ENCODE measurements around the gene GATM.
A peak's percentile ranks its signal among the peaks of the same experiment; 100 is the strongest.

GATM gene, protein sequence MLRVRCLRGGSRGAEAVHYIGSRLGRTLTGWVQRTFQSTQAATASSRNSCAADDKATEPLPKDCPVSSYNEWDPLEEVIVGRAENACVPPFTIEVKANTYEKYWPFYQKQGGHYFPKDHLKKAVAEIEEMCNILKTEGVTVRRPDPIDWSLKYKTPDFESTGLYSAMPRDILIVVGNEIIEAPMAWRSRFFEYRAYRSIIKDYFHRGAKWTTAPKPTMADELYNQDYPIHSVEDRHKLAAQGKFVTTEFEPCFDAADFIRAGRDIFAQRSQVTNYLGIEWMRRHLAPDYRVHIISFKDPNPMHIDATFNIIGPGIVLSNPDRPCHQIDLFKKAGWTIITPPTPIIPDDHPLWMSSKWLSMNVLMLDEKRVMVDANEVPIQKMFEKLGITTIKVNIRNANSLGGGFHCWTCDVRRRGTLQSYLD

DNA sequence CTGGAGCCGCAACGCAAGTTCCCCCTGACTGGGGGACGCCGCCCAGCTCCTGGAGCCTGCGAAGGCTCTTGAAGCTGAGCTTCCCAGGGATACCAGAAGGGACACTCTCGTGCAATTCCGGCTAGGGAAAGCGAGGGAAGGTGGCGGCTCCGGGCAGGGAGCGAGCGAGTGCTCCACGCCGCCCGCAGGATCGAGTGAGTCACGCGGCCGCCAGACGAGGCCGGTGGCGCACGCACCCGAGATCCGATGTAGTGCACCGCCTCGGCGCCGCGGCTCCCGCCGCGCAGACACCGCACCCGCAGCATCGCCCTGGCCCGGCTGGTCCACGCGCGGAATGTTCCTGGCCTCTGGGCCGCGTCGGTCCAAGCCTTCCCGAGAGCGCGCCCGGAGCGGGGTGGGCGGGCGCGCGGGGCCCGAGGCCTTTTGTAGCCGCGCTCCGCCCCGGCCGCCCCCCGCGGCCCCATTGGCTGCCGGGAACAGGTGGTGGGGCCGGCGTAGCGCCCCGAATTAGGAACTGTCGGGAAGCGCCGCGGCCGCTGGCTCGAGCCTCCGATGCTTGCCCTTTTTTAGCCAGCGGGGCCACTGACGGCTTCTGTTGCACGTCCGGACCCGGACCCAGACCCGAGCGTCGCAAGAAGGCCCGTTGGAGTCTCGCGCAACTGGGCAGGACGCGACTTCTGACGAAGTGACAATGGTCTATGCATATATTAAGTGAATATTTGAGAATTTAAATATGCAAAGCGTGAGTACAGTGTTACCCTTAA is at the start of gene GATM:
GATM (minus strand) TSS at position 396 of the 764 bp plus-strand sequence; CDS start at position 305, 91 bp downstream.
- peak; percentile 19 for DNase-seq (ENCODE audit: low read depth)

DNA sequence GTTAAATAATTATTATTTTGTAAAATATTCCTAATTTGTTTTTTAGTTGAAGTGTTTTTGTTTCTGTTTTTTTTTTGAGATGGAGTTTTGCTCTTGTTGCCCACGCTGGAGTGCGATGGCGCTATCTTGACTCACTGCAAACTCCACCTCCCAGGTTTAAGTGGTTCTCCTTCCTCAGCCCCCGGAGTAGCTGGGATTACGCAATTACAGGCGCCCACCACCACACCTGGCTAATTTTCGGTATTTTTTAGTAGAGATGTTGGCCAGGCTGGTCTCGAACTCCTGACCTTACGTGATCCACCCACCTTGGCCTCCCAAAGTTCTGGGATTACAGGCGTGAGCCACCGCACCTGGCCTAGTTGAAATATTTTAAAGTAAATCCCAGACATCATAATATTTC is 48.7 kb upstream of the GATM start:
- no peak for DNase-seq (ENCODE audit: low read depth)

DNA sequence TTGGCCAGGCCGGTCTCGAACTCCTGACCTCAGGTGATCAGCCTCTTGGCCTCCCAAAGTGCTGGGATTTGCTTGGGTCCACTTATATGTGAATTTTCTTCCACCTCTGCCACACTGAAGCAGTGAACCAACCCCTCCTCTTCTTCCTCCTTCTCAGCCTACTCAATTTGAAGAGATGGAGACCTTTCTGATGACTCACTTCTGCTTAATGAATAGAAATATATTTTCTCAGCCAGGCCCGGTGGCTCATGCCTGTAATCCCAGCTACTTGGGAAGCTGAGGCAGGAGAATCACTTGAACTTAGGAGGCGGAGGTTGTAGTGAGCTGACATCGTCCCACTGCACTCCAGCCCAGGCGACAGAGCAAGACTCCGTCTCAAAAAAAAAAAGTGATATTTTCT is 46.8 kb upstream of the GATM start:
- no peak for DNase-seq (ENCODE audit: low read depth)

DNA sequence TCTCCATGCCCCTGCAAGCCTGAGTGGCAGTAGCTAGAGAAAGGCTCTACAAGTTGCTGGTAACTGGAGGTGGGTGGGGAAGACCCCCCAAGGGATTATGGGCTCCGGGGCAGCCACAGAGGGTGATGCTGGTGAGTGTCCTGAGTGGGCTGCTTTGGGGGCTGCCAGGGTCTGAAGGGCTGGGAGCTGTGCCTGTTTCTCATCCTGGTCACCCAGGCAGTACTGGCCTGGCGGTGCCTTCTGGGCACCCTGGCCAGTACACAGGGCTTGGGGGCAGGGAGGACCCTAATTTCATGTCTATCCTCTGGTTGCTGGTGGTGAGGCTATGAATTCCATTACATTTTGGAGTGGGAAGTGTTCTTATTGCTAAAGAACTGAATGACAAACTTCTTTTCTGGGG is 46.1 kb upstream of the GATM start:
- no peak for DNase-seq (ENCODE audit: low read depth)

DNA sequence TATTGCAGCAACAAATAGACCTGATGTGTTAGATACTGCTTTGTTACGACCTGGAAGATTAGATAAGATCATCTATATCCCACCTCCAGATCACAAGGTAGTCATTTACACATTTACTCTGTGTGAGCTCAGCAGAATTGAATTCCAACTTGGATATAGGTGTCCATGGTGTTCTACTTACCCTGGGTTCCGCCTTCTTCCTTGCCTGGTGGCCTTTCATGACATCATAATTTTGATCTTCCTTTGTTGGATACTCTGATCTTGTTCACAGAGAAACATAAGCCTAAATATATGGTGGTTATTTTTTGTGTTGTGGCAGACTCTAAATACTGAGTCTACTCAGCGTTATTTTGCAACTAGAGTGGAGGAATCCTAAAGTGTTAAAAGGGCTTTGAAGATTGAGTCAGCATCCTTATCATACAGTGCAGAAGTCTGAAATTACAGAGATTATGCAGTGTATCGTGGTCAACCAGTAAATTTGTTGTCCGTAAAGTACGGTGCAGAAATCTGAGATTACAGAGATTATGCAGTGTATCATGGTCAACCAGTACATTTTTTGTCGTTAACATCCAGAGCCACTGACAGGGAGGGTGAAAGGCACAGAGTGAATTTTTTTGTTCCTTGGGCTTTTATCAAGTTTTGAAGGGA is 39.1 kb upstream of the GATM start:
- DNase-seq (ENCODE audit: low read depth): no peak

DNA sequence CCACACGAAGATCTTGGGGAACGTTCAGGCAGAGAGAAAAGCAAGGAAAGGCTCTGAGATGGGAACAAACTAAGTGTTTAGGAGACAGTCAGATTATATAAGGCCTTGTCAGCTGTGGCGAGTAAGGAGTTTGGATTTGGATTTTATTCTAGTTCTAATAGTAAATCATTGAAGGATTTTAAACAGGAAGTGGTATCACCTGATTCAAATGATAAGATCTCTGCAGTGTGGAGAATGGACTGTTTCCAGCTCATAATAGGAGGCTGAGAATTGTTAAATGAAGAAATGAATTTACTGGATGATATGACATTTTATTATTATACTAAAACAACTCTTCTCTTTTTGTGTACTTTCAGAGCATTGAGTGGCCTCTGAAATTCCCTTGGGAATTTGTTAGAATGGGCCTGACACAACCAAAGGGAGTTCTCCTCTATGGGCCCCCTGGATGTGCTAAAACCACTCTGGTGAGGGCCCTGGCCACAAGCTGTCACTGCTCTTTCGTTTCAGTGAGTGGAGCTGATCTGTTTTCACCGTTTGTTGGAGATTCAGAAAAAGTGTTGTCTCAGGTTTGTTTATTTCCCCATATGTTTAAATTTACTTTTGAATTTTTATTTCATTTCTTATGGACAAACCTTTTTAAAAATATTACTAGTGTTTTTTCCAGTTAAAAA is 36.0 kb upstream of the GATM start:
- no peak for DNase-seq (ENCODE audit: low read depth)

DNA sequence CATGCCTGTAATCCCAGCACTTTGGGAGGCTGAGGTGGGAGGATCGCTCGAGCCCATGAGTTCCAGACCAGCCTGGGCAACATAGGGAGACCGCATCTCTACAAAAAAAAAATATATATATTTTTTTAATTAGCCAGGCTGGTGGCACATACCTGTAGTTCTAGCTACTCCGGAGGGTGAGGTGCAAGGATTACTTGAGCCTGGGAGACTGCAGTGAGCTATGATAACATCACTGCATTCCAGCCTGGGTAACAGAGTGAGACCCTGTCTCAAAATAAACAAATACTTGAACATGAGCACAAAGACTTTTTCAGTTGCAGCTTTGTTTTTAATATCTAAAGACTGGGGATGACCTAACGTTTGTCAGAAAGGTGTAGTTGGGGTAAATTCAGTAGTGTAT is 31.3 kb upstream of the GATM start:
- DNase-seq (ENCODE audit: low read depth): no peak

DNA sequence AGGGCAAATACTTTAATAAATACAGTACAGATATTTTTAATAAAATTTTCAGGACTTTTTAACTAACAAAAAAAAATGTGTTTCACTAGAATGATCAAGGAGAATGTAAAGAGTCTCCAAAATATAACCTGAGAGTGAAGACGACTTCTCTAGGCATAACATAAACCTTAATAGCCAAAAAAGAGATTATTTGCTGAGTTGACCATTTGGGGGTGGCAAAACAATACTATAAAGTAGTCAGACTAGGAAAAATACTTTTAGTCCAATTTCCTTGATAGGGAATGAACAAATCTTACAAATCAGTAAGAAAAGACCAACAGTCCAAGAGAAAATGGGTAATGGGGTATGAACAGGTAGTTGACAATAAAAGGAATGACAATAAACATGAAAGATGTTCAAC is 29.4 kb upstream of the GATM start:
- no peak for DNase-seq (ENCODE audit: low read depth)

DNA sequence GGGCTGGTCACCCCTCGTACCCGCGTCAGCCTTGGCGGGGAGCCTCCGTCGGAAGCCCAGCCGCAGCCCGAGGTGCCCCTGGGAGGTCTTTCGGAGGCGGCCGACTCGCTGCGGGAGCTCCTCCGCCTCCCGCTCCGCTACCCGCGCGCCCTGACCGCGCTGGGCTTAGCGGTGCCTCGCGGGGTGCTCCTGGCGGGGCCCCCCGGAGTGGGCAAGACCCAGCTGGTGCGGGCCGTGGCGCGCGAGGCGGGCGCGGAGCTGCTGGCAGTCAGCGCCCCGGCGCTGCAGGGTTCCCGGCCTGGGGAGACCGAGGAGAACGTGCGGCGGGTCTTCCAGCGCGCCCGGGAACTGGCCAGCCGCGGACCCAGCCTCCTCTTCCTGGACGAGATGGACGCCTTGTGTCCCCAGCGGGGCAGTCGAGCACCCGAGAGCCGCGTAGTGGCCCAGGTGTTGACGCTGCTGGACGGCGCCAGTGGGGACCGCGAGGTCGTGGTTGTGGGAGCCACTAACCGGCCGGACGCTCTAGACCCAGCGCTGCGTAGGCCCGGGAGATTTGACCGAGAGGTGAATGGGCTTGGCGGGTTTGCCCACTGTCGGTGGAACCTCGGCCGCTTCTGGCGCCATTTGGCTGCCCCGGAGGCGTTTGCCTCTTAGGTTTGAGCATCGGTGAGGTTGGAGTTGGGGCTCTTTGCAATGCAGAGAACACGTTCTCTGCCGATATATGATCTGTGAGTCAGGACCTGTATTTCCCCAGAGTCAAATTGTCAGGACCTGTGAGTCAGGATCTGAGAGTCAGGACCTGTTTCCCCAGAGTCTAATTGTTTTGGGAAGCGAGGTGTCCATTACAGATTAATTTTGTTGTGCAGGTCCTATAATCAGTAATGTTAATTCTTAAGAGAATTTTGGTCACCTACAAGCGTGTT is 24.9 kb upstream of the GATM start:
- no peak for DNase-seq (ENCODE audit: low read depth)

DNA sequence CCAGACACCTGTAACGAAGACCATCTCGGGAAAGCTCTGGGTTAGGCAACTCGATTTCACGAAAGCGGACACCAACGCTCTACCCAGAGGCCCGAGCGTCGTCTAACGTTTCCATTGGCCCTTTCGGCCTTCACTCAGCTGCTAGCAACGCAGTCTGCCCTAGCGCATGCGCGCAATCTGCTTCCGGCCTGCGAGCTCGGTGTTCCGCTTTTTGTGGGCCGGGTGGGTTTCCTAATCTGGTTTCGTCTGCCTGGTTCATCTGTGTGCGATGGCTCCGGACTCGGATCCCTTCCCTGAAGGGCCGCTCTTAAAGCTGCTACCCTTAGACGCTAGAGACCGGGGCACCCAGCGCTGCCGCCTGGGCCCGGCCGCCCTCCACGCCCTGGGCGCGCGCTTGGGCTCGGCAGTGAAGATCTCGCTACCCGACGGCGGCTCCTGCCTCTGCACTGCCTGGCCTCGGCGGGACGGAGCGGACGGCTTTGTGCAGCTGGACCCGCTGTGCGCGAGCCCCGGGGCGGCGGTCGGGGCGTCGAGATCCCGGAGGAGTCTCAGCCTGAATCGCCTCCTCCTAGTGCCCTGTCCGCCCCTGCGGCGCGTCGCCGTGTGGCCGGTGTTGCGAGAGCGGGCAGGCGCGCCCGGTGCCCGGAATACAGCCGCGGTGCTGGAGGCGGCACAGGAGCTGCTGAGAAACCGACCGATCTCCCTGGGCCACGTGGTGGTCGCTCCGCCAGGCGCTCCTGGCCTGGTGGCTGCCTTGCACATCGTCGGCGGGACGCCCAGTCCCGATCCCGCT is 24.0 kb upstream of the GATM start:
- DNase-seq (ENCODE audit: low read depth): peak; percentile 92

DNA sequence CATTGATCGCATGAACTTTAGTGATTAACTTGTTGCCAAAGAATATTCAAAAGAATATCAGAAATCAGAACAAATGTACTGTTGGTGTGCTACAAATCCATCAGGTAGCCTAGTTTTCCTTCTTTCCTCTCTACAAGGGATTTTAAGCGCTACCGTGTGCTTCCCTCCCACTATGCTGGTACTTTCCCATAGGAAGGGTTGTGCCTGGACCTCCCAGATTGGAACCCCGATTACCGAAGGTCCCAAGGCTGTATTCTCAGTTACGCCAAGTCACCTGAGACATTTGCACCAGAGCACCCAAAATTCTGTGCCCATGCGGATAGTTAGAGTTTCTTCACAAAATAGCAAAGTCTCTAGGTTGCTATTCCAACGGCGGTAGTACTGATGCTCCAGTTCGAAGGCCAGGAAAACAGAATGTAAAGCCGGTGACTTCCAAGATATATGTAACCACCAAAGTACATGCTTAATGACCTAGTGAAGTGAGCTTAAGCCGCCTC is 23.4 kb upstream of the GATM start:
- DNase-seq (ENCODE audit: low read depth): no peak

DNA sequence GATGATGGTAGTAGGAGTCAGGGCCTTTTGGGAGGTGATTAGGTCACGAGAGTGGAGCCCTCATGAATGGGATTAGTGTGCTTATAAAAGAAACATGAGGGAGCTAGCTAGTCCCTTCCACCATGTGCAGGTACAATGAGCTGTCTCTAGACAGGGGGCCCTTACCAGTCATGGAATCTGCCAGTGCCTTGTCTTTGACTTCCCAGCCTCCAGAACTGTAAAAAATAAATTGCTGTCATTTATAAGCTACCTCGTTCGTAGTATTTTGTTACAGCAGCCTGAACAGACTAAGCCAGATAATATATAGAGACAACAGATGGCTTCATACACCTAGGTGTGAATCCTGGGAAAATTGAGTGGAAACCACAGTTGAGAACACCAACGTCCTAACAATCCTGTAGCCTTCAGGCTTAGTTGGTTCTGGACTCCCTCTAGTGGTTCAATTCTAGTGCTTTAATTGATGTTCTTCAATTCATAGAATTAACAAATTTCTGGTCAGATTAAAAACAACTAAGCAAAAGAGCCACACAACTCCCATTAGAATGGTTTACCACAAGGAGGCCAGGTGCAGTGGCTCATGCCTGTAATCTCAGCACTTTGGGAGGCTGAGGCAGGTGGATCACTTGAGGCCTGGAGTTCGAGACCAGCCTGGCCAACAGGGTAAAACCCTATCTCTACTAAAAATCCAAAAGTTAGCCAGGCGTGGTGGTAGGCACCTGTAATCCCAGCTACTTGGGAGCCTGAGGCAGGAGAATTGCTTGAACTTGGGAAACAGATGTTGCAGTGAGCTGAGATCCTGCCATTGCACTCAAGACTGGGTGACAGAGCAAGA is 21.3 kb upstream of the GATM start:
- DNase-seq (ENCODE audit: low read depth): no peak

DNA sequence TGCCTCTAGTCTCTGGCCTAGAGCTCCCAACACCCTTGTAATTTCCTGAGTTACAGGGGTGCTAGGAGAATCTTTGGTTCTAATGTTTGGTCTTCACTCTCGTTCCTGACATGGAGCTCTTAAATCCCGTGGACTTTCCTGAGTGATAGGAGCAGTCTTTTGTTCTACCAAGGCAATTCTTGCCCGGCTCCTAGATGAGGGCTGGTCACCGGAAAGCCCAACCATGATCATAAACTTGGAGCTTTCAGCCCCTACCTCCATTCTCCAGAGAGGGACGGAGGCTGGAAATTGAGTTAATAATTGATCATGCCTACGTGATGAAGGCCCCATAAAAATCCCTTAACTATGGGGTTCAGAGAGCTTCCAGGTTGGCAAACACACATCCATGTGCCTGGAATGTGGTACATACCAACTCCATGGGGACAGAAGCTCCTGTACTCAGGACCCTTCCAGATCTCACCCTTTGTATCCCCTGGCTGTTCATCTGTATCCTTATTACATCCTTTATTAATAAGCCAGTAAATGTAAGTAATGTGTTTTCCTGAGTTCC is 18.8 kb upstream of the GATM start:
- DNase-seq (ENCODE audit: low read depth): no peak

DNA sequence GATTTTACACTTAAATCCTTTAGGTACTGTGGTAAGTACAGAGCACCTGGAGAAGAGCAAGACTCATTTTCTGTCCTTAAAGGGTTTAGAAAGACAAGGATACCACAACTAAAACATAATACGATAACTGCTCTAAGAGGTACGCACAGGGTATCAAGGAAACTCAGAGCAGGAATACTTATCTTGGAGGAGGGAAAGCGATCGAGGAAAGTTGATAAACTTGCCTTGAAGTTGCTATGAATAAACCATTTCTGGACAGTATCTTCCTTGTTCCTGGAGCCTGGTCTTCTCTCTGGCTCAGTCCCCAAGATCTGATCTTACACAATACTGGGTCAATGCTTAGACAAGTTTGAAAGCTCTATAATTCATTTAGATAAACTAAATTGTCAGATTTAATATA is 17.6 kb upstream of the GATM start:
- DNase-seq (ENCODE audit: low read depth): no peak

DNA sequence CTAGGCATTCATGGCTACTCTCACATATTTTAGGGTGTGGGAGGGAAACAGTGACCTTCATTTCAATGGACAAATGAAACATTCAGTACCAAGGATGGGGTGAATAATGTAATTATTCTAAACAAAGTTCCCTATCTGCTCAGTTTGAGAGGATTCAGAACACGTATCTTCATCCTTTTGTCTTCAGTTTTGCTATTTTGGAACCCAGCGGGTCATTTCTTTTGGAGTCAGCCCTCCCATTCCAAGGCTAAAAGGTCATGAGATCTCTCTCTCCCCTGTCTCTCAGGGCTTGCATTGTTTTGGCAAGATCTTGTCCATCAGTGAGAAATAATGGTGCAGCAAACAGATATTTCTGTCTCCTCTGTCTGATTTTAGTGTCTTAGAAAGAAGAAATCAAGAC is 16.3 kb upstream of the GATM start:
- no peak for DNase-seq (ENCODE audit: low read depth)

DNA sequence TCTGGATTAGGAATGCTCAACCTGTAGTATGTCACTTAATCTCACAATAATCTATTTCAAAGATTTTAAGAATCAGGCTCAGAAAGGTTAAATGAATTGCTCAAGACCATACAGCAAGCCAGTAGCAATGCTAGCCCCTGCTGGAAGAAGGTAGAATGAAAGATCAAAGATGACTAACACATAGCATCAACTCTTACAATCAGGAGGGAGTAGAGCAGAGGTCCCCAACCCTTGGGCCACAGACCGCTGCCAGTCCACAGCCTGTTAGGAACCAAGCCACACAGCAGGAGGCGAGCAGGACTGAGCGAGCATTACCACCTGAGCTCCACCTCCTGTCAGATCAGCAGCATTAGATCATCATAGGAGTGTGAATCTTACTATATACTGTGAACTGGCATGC is 15.5 kb upstream of the GATM start:
- no peak for DNase-seq (ENCODE audit: low read depth)

DNA sequence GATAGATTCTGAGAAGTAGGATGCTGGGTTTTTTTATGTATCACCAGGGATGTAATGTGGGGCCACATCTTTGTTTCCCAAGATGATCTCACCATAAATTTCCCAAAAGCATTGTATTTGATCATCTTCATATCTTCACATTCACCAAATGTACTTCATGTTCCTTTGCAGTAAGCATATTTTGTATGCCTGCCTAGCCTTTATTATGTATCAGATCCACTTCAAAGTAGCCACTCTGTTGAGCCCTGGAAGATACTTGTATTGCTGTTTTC is 14.2 kb upstream of the GATM start:
- no peak for DNase-seq (ENCODE audit: low read depth)

DNA sequence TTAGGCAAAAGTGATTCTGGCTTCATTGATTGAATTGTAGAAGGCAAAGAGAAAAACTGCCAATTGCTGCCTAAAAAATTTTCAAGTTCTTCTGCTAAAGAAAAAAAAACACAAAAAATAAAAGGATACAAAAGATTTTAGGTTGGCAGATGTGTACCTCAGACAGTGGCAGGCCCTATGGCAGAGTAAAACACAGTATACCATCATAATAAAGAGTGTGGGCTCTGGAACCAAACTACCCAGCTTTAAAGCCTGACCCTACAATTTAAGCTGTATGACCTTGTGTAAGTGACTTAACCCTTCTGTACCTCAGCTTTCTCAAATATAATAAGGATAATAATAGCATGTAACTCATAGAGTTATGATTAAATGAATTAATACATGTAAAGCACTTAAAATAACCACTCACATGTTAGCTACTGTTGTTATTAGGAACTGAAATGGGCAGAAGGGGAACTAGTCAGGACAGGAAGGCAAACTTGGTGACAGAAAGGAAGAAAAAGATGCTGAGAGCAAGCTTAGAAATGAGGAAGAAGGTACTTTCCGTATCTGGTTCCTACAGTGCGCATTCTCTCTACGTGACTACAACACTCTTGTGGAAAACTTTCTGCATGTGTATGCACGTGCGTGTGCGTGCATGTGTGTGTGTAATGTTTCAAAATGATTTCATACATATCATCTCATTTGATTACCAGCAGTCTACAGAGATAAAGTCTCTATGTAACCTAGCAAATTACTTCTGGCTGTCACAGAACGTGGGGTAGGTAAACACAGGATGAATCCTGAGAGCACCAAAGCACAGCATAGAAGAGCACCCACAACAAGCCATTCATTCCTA is 13.6 kb upstream of the GATM start:
- DNase-seq (ENCODE audit: low read depth): no peak
